IPS DF 4.7 (cell line): ENCODE measurements around the gene CCN2.

Experiments
- DNase-seq: peaks from one replicate; pipeline ENCODE4 v3.0.0-alpha.2; 2013; ENCODE audit warnings: low spot score; ENCODE audit errors: extremely low read depth

Gene CCN2

DNA sequence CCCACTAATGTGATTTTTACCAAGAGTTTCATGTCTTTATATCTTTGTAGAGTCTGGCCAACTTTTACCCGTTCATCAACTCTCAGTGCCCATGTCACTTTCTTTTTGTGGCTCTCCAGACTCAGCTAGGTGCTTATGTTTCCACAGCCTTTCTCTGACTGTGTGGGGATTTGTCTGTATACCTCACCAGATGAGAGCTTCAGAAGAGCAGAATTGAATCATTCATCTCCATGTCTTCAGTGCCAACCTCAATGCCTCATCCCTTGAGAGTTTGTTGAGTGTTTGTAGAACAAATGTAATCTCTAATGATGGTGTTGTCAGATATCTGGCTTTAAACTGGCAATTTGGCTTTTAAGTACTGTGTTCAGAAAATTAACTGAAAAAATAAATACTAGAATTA, 16.8 kb upstream of the CCN2 start:
- no peak for DNase-seq

DNA sequence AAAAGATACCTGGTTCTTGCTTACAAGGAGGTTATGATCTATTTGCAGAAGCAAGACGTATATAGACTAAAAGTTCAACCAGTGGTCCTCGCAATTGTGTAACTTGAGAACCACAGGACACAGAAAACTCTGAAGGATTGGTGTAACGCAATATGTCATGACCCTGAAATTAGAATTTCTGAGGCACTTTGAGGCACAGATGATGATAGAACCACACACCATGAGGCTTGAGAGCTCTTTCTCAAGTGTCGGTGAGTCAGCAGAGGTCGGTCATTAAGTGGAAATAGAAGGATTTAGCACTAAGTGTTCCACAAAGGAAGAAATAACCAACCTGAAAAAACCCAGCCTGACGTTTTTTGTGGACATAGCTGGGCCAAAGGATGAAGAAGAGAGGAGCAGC, 15.3 kb upstream of the CCN2 start:
- DNase-seq: no peak

DNA sequence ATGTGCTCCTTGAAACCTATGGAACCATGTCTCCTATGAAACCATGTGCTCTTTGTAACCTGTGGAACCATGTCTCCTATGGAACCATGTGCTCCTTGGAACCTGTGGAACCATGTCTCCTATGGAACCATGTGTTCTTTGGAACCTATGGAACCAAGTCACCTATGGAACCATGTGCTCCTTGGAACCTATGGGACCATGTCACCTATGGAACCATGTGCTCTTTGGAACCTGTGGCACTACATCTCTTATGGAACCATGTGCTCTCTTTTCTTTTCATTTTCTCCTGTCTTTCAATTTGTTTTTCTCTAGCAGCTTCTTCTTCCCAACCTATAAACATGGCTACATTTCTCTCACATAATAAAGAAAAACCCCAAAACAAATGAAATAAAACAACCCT, 11.9 kb upstream of the CCN2 start:
- no peak for DNase-seq

DNA sequence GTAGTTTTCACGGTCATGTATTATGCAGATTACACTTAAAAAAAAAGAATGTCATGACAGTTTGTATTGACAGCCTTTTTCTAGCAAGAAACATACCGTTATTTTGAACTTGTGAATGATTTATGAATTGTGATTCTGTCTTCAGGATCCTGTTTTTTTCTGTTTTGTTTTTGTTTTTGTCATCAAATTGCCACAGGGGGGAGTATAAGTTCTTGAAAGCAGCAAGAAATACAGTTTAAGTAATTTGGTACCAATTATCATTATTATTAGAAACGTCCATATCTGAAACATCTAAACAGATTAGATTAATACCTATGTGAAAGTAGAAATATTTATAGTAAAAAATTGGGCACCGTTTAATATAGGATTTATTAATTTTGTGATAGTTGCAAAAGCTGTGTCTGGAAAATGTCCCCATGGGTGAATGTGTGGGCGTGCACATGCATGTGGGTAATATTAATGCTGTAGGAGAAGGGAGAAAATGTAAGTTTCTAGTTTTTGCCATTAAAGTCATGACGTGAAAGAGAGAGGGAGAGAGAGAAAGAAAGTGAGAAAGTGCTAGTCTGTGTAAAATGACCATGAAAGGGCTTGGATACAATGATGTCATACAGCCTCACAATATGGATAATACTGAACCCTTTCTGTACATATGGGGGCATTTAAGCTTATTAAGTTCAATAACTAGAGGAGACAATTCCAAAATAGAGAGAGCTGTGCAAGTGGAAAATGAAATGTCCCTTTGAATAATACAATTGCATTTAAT, 9.4 kb upstream of the CCN2 start:
- DNase-seq: no peak

DNA sequence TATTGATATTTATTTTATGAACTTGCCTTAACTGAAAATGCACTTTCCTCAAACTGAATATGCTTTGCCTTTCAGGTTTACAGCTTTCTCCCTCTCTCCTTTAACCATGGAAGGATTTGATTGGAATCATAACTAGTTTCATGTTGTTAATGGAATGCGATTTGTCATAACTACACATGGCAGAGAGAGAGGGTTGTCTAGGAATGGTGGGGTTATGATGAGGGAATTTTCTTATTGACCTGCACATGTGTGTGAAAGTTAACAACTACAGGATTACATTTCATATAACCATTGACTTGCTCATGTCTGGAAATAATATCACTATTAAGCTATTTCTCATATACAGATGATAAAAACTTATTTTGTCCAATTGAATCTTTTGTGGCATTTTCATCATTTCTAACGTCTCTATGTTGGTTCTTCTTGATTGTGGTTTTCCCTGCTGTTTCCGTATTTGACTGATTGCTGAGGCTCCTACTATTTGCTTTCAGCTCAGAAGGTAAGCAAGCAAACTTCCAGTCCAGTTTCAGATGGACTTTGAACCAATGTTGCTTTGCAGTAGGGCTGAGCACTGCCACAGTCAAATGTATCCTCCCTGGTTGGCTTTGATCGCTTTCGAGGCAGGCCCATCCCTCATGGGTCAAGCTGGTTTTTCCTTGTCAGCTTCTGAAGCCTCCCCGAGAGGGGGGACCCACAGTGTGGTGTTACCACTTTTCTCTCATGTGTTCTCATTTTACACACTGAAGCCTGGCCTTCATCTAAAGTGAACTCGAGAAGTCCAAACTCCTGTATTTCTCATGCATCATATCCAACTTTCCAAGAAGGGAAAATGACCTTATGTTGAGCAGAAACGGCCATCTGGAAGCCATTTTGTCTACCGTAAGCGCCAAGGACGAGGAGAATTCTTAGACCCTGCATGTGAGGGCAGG, 7.6 kb upstream of the CCN2 start:
- no peak for DNase-seq

DNA sequence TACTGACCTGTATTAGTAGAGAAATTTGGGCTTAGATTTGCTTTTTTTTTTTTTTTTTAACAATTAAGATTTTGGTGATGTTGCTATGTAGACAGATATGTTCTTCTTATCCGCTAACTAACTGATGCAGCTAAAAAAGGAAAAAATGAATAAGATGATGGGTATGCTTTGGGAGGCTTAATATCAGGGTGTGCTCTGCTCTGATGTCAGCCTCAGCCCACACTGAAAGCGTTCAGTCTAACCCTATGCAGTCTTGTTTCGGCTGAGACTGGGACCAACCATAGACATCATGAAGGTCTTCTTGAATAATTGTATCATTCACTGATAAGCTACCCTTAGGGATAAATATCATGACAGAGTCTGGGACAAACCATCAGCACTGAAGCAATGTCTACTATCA, 6.9 kb upstream of the CCN2 start:
- DNase-seq: no peak

DNA sequence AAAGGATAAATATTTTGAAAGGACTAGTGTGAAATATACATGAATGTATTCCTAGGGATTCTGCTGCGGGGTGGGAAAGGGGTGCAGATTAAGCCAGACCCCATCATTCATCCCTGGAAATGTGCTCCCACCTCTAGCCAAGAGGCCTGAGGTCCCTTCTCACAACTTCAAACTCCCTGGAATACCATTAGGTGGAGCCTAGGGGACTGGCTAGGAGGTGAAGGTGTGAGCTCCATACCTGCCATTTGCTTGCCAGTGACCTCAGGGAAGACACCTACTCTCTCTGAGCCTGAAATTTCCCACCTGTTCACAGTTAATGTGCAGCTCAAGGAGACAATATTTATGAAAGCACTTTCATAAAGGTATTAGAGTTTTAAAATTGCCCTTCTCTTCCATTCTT, 4.7 kb upstream of the CCN2 start:
- no peak for DNase-seq

DNA sequence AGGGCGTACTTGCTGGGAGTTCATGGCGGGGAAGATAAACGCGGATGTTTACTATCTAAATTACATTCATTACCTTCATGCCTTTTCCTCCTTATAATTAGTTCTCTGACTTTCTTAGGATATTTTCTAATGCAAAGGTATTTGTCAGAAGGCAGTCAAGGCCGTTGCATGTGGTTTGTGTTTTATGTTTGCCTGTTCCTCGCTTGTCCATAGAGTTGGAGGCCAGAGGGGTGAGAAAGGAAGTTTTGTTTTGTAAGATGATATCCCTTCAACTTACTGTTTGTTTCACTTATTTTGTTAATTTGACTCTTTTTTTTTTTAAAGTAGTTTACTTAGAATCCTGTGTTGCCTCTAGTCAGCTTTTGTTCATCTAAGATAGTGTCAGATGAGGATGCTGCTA, 4.0 kb upstream of the CCN2 start:
- no peak for DNase-seq

DNA sequence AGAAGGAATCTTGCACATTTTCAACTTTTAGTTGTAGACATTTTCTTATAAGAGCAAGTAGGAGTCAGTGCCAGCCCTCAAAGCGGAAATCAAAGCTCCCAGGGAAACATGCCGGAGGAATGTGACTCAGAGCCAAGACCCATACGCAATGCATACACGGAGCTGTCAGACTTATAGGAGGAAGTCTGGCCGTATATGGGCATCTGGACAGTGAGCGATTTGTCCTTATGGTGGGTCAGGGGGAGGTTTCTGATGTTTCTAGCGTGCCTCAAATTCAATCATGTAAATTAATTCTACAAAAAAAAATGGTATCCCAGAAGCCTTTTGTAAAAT, 3.6 kb upstream of the CCN2 start:
- DNase-seq: no peak

DNA sequence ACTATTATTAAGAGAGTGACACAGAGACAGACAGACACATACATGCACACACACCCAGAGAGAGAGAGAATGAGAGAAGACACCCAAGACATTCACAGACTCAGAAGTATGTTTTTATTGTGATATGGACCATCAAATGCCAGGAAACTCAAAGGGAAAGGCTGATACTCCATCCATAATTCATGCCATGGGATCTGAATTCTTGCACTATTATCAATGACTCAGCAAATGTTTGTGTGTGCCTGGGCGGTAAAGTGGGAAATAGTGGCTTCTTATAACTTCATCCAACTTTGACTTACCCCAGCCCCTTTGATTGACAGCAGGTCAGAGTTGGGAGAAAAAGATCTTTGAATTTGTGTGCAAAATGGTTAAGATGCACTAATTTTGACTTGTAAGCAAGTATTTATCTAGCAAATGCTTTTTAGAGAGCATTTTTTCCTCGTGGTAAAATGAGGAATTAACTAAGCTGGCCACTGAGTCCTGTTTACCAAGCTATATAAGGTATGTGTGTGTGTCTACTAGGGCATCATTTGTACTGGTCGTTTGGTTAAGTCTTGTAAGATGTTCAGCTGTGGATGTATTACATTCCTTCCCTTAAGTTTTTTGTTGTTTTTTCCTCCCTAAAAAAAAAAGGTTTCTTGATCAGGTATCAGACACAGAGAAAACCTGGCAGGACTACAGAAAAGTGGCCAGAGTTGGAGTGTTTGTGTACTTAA, 3.0 kb upstream of the CCN2 start:
- no peak for DNase-seq

DNA sequence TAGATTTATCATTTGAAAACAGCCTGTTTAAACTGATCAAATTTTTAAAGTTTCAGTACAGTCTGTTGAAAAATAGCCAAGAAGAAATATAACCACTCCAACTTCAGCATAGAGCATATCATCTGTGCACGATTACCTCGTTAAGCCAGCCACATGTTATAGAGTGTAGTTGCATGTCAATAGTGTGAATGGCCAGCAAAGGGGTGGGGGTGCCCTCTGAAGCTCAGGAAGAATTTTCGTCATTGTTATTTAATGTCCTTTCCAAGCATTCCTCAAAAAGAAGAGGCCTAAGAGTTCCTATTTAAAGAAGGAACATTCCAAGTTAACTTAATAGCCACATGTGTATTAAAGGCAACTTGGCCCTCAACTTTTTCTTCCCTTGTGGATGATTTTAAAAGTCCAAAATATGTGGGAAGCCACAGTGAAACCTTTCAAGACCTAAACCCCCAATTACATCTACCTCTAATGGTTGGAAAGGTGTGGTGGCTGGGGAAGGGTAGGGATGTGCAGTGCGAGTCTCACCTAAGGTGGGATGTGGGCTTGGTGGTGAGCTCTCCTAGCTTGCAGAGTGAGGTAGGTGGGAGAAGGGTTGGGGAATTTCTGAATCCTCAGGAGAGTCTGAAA, 1.8 kb upstream of the CCN2 start:
- no peak for DNase-seq

DNA sequence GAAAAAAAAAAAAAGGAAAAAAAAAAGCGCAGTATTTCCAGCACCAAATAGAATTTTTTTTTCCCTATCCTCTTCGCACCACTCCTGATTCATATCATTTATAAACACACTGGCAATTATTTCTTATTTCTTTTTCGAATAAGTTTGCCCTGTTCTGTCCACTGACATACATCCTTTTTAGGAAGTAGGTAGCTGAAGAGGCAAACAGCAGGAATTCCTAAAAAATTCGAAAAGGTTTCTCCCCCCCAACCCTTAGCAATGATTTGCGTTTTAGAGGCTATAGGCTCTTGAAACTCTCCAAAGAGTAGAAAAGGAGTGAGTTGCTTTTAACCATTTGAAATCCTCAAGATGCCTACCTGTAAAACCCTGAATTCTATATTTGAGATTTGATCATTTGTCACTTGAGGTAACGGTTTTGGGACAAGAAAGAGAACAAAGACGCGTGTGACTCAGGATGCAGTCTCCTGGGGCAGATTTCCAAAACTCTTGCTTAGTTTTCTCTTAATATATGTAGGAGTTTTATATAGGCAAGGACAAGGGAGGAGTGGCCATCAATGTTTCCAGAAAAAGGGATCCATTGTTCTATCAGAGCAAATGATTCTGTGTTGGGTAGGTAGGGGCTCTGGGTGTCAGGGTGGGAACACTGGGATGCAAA, 531 bp upstream of the CCN2 start:
- no peak for DNase-seq

DNA sequence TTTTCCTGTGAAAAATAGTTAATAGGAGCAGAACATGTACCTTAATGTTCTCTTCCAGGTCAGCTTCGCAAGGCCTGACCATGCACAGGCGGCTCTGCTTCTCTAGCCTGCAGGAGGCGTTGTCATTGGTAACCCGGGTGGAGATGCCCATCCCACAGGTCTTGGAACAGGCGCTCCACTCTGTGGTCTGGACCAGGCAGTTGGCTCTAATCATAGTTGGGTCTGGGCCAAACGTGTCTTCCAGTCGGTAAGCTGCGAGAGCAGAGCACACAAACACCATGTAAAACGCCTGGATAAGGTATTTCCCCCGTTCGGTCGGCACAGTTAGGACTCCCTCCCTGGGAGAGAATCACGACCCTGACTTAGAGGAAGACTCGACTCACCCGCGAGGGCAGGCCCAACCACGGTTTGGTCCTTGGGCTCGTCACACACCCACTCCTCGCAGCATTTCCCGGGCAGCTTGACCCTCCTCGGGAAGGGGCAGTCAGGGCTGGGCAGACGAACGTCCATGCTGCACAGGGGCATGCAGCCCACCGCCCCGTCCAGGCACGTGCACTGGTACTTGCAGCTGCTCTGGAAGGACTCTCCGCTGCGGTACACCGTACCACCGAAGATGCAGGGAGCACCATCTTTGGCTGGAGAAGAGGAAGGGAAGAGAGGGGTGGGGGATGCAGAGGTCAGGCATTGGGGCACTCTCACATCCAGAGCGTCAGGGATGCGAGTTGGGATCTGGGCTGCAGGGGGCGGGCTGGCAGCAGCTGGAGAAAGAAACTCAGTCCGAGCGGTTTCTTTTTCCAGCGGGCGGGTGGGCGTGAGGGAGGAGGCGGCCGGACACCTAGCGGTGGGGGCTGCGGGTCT, 1.0 kb downstream of the CCN2 start:
- DNase-seq: no peak

DNA sequence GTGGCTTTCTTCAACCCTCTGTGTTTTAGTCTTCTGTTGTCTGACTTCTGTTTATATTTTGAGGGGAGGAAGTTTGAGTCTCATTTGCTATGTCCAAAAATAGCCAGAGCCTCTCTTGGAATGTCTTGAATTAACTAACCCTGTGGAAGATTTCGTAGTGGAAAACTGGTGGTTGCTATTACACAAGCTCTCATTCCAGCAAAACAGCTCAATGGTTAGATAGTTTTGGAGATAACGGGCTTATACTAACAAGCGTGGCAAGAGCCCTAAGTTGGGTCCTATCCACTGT, 1.6 kb downstream of the CCN2 start:
- DNase-seq: no peak

DNA sequence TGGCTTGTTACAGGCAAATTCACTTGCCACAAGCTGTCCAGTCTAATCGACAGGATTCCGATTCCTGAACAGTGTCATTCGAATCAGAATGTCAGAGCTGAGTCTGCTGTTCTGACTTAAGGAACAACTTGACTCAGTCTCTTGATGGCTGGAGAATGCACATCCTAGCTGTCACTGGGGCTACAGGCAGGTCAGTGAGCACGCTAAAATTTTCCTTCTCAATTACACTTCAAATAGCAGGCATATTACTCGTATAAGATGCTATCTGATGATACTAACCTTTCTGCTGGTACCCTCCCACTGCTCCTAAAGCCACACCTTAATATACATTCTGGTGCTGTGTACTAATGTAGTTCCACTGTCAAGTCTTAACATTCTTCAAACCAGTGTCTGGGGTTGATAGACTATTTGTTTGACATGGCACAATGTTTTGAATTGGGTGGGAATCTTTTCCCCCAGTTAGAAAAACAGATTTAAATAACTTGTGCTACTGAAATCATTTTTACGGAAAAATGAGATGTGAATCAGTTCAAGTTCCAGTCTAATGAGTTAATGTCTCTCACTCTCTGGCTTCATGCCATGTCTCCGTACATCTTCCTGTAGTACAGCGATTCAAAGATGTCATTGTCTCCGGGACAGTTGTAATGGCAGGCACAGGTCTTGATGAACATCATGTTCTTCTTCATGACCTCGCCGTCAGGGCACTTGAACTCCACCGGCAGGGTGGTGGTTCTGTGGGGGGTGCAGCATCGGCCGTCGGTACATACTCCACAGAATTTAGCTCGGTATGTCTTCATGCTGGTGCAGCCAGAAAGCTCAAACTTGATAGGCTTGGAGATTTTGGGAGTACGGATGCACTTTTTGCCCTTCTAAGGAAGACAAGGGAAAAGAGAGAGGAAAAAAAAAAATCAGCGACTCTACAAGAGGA, 2.2 kb downstream of the CCN2 start:
- DNase-seq: no peak

DNA sequence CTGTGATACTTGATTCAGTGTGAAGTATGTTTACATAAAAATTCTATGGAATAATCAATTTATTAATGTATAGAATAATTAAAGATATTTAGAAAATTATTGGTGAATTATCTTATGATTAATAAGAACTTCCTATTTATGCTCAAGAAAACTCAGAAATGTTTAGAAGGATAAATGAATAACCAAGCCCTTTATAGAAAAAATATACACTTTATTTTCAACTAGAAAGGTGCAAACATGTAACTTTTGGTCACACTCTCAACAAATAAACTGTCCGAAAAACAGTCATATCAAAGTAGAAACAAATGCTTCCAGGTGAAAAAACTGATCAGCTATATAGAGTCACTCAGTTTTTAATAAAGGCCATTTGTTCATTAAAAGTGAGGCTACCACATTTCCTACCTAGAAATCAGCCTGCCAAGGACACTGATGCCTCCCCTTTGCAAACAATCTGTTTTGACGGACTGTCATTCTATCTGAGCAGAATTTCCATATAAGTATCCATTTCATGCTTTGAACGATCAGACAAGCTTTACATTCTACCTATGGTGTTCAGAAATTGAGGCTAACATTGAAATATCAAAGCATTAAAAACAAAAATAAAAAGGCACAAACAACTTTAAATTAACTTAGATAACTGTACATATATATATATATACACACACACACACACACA, 3.0 kb downstream of the CCN2 start:
- DNase-seq: no peak

DNA sequence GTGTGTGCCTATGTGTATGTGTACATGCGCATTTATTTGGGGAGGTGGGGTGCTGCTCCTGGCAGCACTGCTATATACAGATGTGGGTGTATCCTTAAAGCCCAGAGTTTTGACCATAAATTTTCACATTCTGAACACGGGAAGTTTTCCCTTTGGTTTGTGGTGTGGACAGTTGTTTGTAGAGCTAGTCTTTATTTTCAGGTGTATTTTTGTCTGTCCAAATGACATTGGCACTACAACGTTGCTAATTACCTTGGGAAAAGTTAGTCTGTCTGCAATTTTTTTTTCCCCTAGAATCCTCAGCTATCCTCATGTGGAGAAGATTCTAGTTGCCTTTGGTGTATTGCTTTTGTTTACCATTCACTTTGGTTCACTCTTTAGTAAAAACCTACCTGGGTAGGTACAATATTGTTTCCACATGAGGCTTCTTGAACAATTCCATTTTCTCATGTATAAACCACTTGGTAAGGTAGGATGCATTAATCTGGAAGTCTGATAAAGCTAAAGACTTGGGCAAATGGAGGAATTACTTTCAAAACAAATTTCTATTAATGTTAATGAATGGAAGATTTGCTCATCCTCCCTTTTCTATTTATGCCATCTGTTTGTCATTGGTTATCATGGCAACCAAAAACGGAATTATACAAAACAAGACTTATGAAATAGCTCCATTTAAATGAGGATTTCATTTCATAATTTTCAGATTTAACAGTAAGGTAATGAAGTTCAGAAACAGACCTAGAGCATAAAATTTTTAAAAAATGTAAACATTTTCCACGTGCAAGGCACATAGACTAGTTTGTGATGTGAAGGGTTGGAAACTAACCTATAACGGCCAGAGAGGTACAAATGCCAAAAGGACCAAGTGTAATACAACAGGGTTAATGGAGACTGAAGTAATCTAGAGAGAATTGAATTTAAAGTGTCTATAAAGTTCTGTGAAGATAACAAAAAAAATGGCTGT, 3.9 kb downstream of the CCN2 start:
- DNase-seq: no peak
